Sciatic nerve (tissue), 1 donor: ENCODE data around the gene GLB1L3. TPM values are rescaled to one million over a fixed set of nuclear protein-coding genes. Genes with fewer than 3 reads are reported as not detected.

Experiments used
- total RNA-seq: library from RNA; stranded (reverse); fragmentation: NEBNext Ultra II Directional; extraction: Animal tissue kit (Norgen Biotek cat#: 25700); gene quantifications from one replicate; pipeline ENCODE4 v1.2.1, GENCODE V29; 2021
- donor health status: DM: no; HTN: no; CAD: no.

The GLB1L3 gene
- total RNA-seq, 1 donor from 2014 or later = not detected

Other genes with a start within 250 kb of the GLB1L3 start
- gene JAM3, start 207.3 kb upstream of the GLB1L3 start, total RNA-seq = 126 TPM
- gene NCAPD3, start 52.4 kb upstream of the GLB1L3 start, total RNA-seq = 14.2 TPM
- 39.1 TPM for gene VPS26B, start 51.7 kb upstream of the GLB1L3 start, total RNA-seq
- gene THYN1, start 23.0 kb upstream of the GLB1L3 start, total RNA-seq = 34.9 TPM
- gene ACAD8, start 22.8 kb upstream of the GLB1L3 start, total RNA-seq = 24.2 TPM
- 1.6 TPM for gene GLB1L2, start 55.6 kb downstream of the GLB1L3 start, total RNA-seq
- 23.3 TPM for gene B3GAT1, start 135.9 kb downstream of the GLB1L3 start, total RNA-seq